ENCODE measurements around the gene KCNQ1OT1.
A peak's percentile ranks its signal among the peaks of the same experiment; 100 is the strongest.

The KCNQ1OT1 gene

GRCh38 chr11:2699531-2700414, at the start of gene KCNQ1OT1:
KCNQ1OT1 (minus strand) TSS chr11:2699994.
- peak; percentile 79 for DNase-seq (ENCODE audit: low read depth)

GRCh38 chr11:2748814-2749554, 49.2 kb upstream of the KCNQ1OT1 start:
- DNase-seq (ENCODE audit: low read depth), result no peak

GRCh38 chr11:2748061-2748813, 48.4 kb upstream of the KCNQ1OT1 start:
- no peak for DNase-seq (ENCODE audit: low read depth)

- DNase-seq (ENCODE audit: low read depth), result no peak
Observed at GRCh38 chr11:2747248-2748027, 47.6 kb upstream of the KCNQ1OT1 start.

GRCh38 chr11:2746401-2747247, 46.8 kb upstream of the KCNQ1OT1 start:
- DNase-seq (ENCODE audit: low read depth), result no peak

GRCh38 chr11:2745511-2745910, 45.7 kb upstream of the KCNQ1OT1 start:
- DNase-seq (ENCODE audit: low read depth), result no peak

GRCh38 chr11:2744166-2744565, 44.4 kb upstream of the KCNQ1OT1 start:
- no peak for DNase-seq (ENCODE audit: low read depth)

GRCh38 chr11:2743427-2744110, 43.8 kb upstream of the KCNQ1OT1 start:
- no peak for DNase-seq (ENCODE audit: low read depth)

- no peak for DNase-seq (ENCODE audit: low read depth)
Observed at GRCh38 chr11:2742611-2743426, 43.0 kb upstream of the KCNQ1OT1 start.

- no peak for DNase-seq (ENCODE audit: low read depth)
Observed at GRCh38 chr11:2742201-2742600, 42.4 kb upstream of the KCNQ1OT1 start.

GRCh38 chr11:2741377-2742131, 41.8 kb upstream of the KCNQ1OT1 start:
- no peak for DNase-seq (ENCODE audit: low read depth)

- no peak for DNase-seq (ENCODE audit: low read depth)
Observed at GRCh38 chr11:2741006-2741376, 41.2 kb upstream of the KCNQ1OT1 start.

- no peak for DNase-seq (ENCODE audit: low read depth)
Observed at GRCh38 chr11:2740275-2740940, 40.6 kb upstream of the KCNQ1OT1 start.

GRCh38 chr11:2739531-2740274, 39.9 kb upstream of the KCNQ1OT1 start:
- DNase-seq (ENCODE audit: low read depth), result no peak

GRCh38 chr11:2738551-2739431, 39.0 kb upstream of the KCNQ1OT1 start:
- no peak for DNase-seq (ENCODE audit: low read depth)

GRCh38 chr11:2737866-2738265, 38.1 kb upstream of the KCNQ1OT1 start:
- DNase-seq (ENCODE audit: low read depth), result no peak

All from activated T-helper 1 cell treated with Interleukin-2 at 50 U/mL for 16 hours (primary cell).